Nephron (organoid): ENCODE data around the gene PIGN.

Source experiments
- H3K27ac Mint-ChIP-seq, 3 experiments: 2 replicates each; pipeline ENCODE4 v1.8.0; 2020; ENCODE audit warnings: mixed read lengths in 3 of 3, mild to moderate bottlenecking in 2 of 3, moderate library complexity in 1 of 3
- H3K27me3 Mint-ChIP-seq: 2 replicates; pipeline ENCODE4 v1.8.0; 2021; ENCODE audit warnings: low read depth, mild to moderate bottlenecking, moderate library complexity, mixed read lengths
- H3K36me3 Mint-ChIP-seq: 2 replicates; pipeline ENCODE4 v1.8.0; 2020; ENCODE audit warnings: low read depth, mixed read lengths
- H3K4me1 Mint-ChIP-seq: 2 replicates; pipeline ENCODE4 v1.8.0; 2020; ENCODE audit warnings: mixed read lengths
- H3K4me3 Mint-ChIP-seq, 3 experiments: 2 replicates each; pipeline ENCODE4 v1.8.0; 2020; ENCODE audit warnings: mild to moderate bottlenecking in 3 of 3, mixed read lengths in 3 of 3, moderate library complexity in 2 of 3
- H3K9me3 Mint-ChIP-seq: 2 replicates; pipeline ENCODE4 v1.8.0; 2020; ENCODE audit warnings: mixed read lengths
- CTCF ChIP-seq, 3 experiments: fragments of 200-600 bp; sonication (generic); IDR thresholded peaks; one replicate each; pipeline ENCODE4 v1.5.0; 2021; ENCODE audit warnings: antibody characterized with exemption in 3 of 3; ENCODE audit not compliant: unreplicated experiment in 3 of 3

Gene PIGN

GRCh38 chr18:62073461-62074281 lies 113.2 kb downstream of the PIGN start:
- Mint-ChIP-seq H3K9me3 (no peaks in the 10 kb centered on the region), H3K4me3 (no peak overlapping the region), H3K27ac (no peak overlapping the region), H3K27me3 (no peaks in the 10 kb centered on the region), H3K4me1 (no peaks in the 10 kb centered on the region), H3K36me3 (peaks cover 9% of the 10 kb centered on the region)
- TF ChIP-seq CTCF (IDR thresholded peaks at IDR 0.05; ENCODE audit: unreplicated experiment in 3 of 3): no peak

DNA sequence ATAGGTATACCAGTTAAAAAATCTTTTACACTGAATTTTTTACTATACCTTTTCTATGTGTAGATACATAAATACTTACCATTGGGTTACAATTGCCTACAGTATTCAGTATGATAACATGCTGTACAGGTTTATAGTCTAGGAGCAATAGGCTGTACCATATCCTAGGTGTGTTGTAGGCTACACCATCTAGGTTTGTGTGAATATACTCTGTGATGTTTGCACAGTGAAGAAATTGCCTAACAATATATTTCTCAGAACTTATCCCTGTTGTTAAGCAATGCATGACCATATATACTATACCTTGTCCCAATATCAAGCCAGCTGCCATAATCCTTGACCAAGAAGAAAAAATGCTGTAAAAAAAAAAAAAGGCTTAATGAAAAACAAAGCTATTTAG lies 114.5 kb downstream of the PIGN start:
- TF ChIP-seq CTCF (IDR thresholded peaks at IDR 0.05; ENCODE audit: unreplicated experiment in 3 of 3): no peak

DNA sequence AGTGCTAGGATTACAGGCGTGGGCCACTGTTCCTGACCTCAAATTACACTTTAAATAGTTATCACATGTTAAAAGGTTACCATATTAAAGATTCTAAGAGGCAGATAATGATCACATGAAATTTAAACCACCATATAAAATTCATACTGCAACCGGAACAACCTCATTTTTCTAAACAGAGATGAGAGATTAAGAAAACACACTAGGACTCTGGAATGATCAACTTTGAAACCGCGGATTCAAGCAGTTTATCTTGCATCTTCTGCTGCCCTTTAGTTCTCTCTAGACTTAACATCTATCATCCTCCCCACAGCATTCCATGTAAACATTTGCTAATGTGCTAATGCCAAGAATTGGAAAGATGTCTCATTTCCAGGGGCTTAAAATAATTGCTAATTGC lies 115.8 kb downstream of the PIGN start:
- H3K4me3 Mint-ChIP-seq: no peak overlapping the region
- no peak for TF ChIP-seq CTCF (IDR thresholded peaks at IDR 0.05; ENCODE audit: unreplicated experiment in 3 of 3)
- no peaks in the 10 kb centered on the region for H3K9me3 Mint-ChIP-seq
- H3K27me3 Mint-ChIP-seq: no peaks in the 10 kb centered on the region
- peak overlapping the region in 1 of 3 experiments; percentile 56 for H3K27ac Mint-ChIP-seq
- H3K4me1 Mint-ChIP-seq: no peaks in the 10 kb centered on the region
- peaks cover 15% of the 10 kb centered on the region for H3K36me3 Mint-ChIP-seq

More for the DNA sequence above, 114.5 kb downstream of the PIGN start:
- H3K4me1 Mint-ChIP-seq: no peaks in the 10 kb centered on the region
- no peaks in the 10 kb centered on the region for H3K9me3 Mint-ChIP-seq
- H3K36me3 Mint-ChIP-seq: peaks cover 15% of the 10 kb centered on the region
- no peak overlapping the region for H3K4me3 Mint-ChIP-seq
- H3K27ac Mint-ChIP-seq: no peak overlapping the region
- no peaks in the 10 kb centered on the region for H3K27me3 Mint-ChIP-seq

DNA sequence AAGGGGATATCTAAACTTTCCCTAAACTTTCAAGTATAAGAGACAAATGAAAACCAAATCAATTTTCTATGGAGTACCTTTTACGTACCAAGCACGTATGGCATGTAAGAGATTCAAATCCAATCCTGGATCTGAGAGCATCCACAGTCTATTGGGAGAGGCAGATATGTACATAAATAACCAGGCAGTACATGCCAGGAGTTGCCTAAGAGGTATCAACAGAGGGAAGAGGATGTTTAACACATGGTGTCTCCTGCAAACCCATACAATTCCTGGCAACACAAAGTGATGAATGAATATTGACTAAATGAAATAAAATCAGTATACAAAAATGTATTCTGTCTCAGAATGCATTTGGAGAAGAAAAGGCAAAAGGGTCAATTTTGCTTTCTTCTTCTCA lies 116.6 kb downstream of the PIGN start:
- Mint-ChIP-seq H3K4me1 (no peaks in the 10 kb centered on the region), H3K27me3 (no peaks in the 10 kb centered on the region), H3K36me3 (peaks cover 14% of the 10 kb centered on the region), H3K27ac (no peak overlapping the region), H3K9me3 (no peaks in the 10 kb centered on the region), H3K4me3 (no peak overlapping the region)
- no peak for TF ChIP-seq CTCF (IDR thresholded peaks at IDR 0.05; ENCODE audit: unreplicated experiment in 3 of 3)

- no peaks in the 10 kb centered on the region for H3K9me3 Mint-ChIP-seq
- H3K4me3 Mint-ChIP-seq: no peak overlapping the region
- H3K4me1 Mint-ChIP-seq: no peaks in the 10 kb centered on the region
- peaks cover 3% of the 10 kb centered on the region for H3K27me3 Mint-ChIP-seq
- no peak overlapping the region for H3K27ac Mint-ChIP-seq
- H3K36me3 Mint-ChIP-seq: peaks cover 10% of the 10 kb centered on the region
- TF ChIP-seq CTCF (IDR thresholded peaks at IDR 0.05; ENCODE audit: unreplicated experiment in 3 of 3): no peak
Measured at GRCh38 chr18:62069556-62069955, 117.3 kb downstream of the PIGN start.
